ENCODE results near the gene SMC4.

SMC4 gene

GRCh38 chr3:160454995-160455394 is 55.5 kb downstream of the SMC4 start:
- TF ChIP-seq CTCF (IDR thresholded peaks at IDR 0.05) = no peak
- no peak overlapping the region for H3K4me3 ChIP-seq
- H3K27ac ChIP-seq = no peak overlapping the region
- DNase-seq (ENCODE audit: low spot score) = no peak

GRCh38 chr3:160455846-160456245 is 56.4 kb downstream of the SMC4 start:
- DNase-seq (ENCODE audit: low spot score) = no peak
- Histone ChIP-seq H3K27ac (no peak overlapping the region), H3K4me3 (no peak overlapping the region)
- no peak for TF ChIP-seq CTCF (IDR thresholded peaks at IDR 0.05)

- H3K4me3 ChIP-seq = no peak overlapping the region
- H3K27ac ChIP-seq = no peak overlapping the region
- DNase-seq (ENCODE audit: low spot score) = no peak
- no peak for TF ChIP-seq CTCF (IDR thresholded peaks at IDR 0.05)
Observed at GRCh38 chr3:160458151-160458550, 58.7 kb downstream of the SMC4 start.

- TF ChIP-seq CTCF (IDR thresholded peaks at IDR 0.05) = no peak
- no peak overlapping the region for H3K27ac ChIP-seq
- DNase-seq (ENCODE audit: low spot score) = no peak
- no peak overlapping the region for H3K4me3 ChIP-seq
Observed at GRCh38 chr3:160459450-160459970, 60.1 kb downstream of the SMC4 start.

- no peak for DNase-seq (ENCODE audit: low spot score)
- H3K27ac ChIP-seq = no peak overlapping the region
Observed at GRCh38 chr3:160460033-160460432, 60.6 kb downstream of the SMC4 start.

GRCh38 chr3:160464321-160464720 is 64.9 kb downstream of the SMC4 start:
- Histone ChIP-seq H3K27ac (no peak overlapping the region), H3K4me3 (no peak overlapping the region)
- DNase-seq (ENCODE audit: low spot score) = no peak
- no peak for TF ChIP-seq CTCF (IDR thresholded peaks at IDR 0.05)

More at GRCh38 chr3:160460033-160460432, 60.6 kb downstream of the SMC4 start:
- TF ChIP-seq CTCF (IDR thresholded peaks at IDR 0.05) = no peak
- no peak overlapping the region for H3K4me3 ChIP-seq

GRCh38 chr3:160464971-160465370 is 65.5 kb downstream of the SMC4 start:
- no peak for TF ChIP-seq CTCF (IDR thresholded peaks at IDR 0.05)
- no peak overlapping the region for H3K27ac ChIP-seq
- H3K4me3 ChIP-seq = no peak overlapping the region
- DNase-seq (ENCODE audit: low spot score) = no peak
